Activated CD8-positive, alpha-beta memory T cell treated with anti-CD3 and anti-CD28 coated beads for 48 hours (primary cell): ENCODE results near the gene SCN5A.

Source experiments
- DNase-seq, 3 experiments: peaks; one replicate each; pipeline ENCODE4 v3.0.0-alpha.2; 2020; ENCODE audit warnings: low read depth in 2 of 3, low spot score in 2 of 3

SCN5A gene

GRCh38 chr3:38562467-38562925, 87.0 kb downstream of the SCN5A start:
- DNase-seq = no peak

GRCh38 chr3:38561746-38562466, 87.6 kb downstream of the SCN5A start:
- no peak for DNase-seq

GRCh38 chr3:38560996-38561717, 88.3 kb downstream of the SCN5A start:
- no peak for DNase-seq

GRCh38 chr3:38560284-38560683, 89.2 kb downstream of the SCN5A start:
- DNase-seq = no peak

- no peak for DNase-seq
Observed at GRCh38 chr3:38558864-38559263, 90.6 kb downstream of the SCN5A start.

- no peak for DNase-seq
Observed at GRCh38 chr3:38556640-38557358, 92.7 kb downstream of the SCN5A start.

GRCh38 chr3:38555926-38556325, 93.6 kb downstream of the SCN5A start:
- DNase-seq = no peak

GRCh38 chr3:38555149-38555840, 94.2 kb downstream of the SCN5A start:
- DNase-seq = no peak

- no peak for DNase-seq
Observed at GRCh38 chr3:38554127-38554827, 95.2 kb downstream of the SCN5A start.

- DNase-seq = no peak
Observed at GRCh38 chr3:38553071-38553470, 96.4 kb downstream of the SCN5A start.

- DNase-seq = no peak
Observed at GRCh38 chr3:38552364-38552763, 97.1 kb downstream of the SCN5A start.

GRCh38 chr3:38551026-38551832, 98.3 kb downstream of the SCN5A start:
- DNase-seq = no peak

GRCh38 chr3:38549957-38550840, 99.3 kb downstream of the SCN5A start:
- no peak for DNase-seq

GRCh38 chr3:38549486-38549885, 100.0 kb downstream of the SCN5A start:
- no peak for DNase-seq

GRCh38 chr3:38549082-38549481, 100.4 kb downstream of the SCN5A start:
- DNase-seq = no peak

GRCh38 chr3:38548154-38548931, 101.1 kb downstream of the SCN5A start:
- DNase-seq = no peak

- DNase-seq = no peak
Observed at GRCh38 chr3:38545983-38546382, 103.5 kb downstream of the SCN5A start.

- DNase-seq = no peak
Observed at GRCh38 chr3:38545550-38545949, 103.9 kb downstream of the SCN5A start.
